ENCODE results near the gene KRT20. TPM values are rescaled to one million over a fixed set of nuclear protein-coding genes. Genes with fewer than 3 reads are reported as not detected.

Gene KRT20
- total and polyA plus RNA-seq, 9 of the 15 experiments (the other 6 are each of a cell fraction or from before 2014, with no cell fraction given), result 0.44 TPM; not detected in 8

GRCh38 chr17:40827746-40828453, 57.1 kb downstream of the KRT20 start (continued):
- TF ChIP-seq HINFP (tag; conservative IDR thresholded peaks at IDR 0.05; ENCODE audit: low read depth) (no peak), PRDM10 (IDR thresholded peaks at IDR 0.05; ENCODE audit: partially characterized antibody) (no peak), RBM25 (IDR thresholded peaks at IDR 0.05; ENCODE audit: low read depth, low read length, severe bottlenecking) (peak; percentile 7), NUFIP1 (IDR thresholded peaks at IDR 0.05; ENCODE audit: partially characterized antibody) (no peak), CREB3L1 (IDR thresholded peaks at IDR 0.05; ENCODE audit: borderline replicate concordance, low read depth) (peak; percentile 37; the same call in 1 of the 2 replicates), HCFC1 (IDR thresholded peaks at IDR 0.05; ENCODE audit: low read depth, low read length) (no peak), SRSF7 (optimal IDR thresholded peaks at IDR 0.05; ENCODE audit: low read depth, low read length) (no peak), SOX6 (IDR thresholded peaks at IDR 0.05) (peak; percentile 99), POLR2AphosphoS2 (IDR thresholded peaks at IDR 0.05; ENCODE audit: low read length) (no peak), HDAC1 (IDR thresholded peaks at IDR 0.05) (peak; percentile 45 to 96; a peak in 2 of 4 replicates), ARID3A (IDR thresholded peaks at IDR 0.05; ENCODE audit: borderline replicate concordance, low read depth, low read length) (peak; percentile 86), ZBTB43 (CRISPR knock-in tag; IDR thresholded peaks at IDR 0.05) (no peak), ZFP30 (CRISPR knock-in tag; IDR thresholded peaks at IDR 0.05; ENCODE audit: borderline replicate concordance) (no peak), IRF2 (CRISPR knock-in tag; IDR thresholded peaks at IDR 0.05) (no peak), ESRRA (IDR thresholded peaks at IDR 0.05; ENCODE audit: borderline replicate concordance, low read depth) (peak; percentile 78; the same call in 1 of the 2 replicates), MCM5 (IDR thresholded peaks at IDR 0.05; ENCODE audit: low read depth) (no peak), TBP (optimal IDR thresholded peaks at IDR 0.05; ENCODE audit: low read depth, low read length) (peak; percentile 71), E2F3 (CRISPR knock-in tag; IDR thresholded peaks at IDR 0.05) (no peak)
